ENCODE data around the gene SCUBE3. TPM values are rescaled to one million over a fixed set of nuclear protein-coding genes. Genes with fewer than 3 reads are reported as not detected.

SCUBE3 gene
- total RNA-seq, 1 experiment from 2014 or later, result 0.05 TPM

DNA sequence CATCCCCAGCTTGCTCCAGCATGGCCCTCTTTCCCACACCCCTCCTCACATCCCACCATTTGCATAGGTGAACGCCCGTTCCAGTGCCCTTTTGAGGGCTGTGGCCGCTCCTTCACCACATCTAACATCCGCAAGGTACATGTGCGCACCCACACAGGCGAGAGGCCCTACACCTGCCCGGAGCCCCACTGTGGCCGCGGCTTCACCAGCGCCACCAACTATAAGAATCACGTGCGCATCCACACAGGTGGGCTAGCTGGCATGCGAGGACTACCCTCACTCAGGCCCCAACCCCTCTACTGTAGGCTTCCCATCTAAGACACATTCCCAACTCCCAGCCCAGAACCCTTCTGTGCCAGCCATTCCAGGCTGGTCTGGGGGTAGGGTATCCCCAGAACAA is 77.7 kb downstream of the SCUBE3 start:
- no peak for ATAC-seq
- no TSS peak for BruUV-seq (replicated peaks)
- Histone ChIP-seq H3K4me1 (ENCODE audit: control insufficient read depth in 1 of 2, insufficient read depth in 2 of 2, low read length in 2 of 2) (no peaks in the 10 kb centered on the region), H3K4me3 (replicated peaks in 1 of 2; ENCODE audit: low read depth in 1 of 2, low read length in 2 of 2) (no peak overlapping the region), H3K27ac (ENCODE audit: low read depth, low read length) (no peak overlapping the region), H3K79me2 (ENCODE audit: insufficient read depth, low read length) (no peaks in the 10 kb centered on the region), H3K4me2 (ENCODE audit: low read length) (no peak overlapping the region), H3K9ac (ENCODE audit: low read length) (no peak overlapping the region), H4K20me1 (ENCODE audit: insufficient read depth) (no peaks in the 10 kb centered on the region), H3K27me3 (ENCODE audit: insufficient read depth, low read length) (no peaks in the 10 kb centered on the region), H3K9me3 (ENCODE audit: control insufficient read depth in 1 of 2, insufficient read depth in 1 of 2, low read depth in 1 of 2, low read length in 2 of 2) (no peaks in the 10 kb centered on the region), H3K9me2 (ENCODE audit: insufficient read depth) (no peaks in the 10 kb centered on the region), H2AFZ (ENCODE audit: low read depth, low read length, poor library complexity, severe bottlenecking) (no peak overlapping the region), H3K36me3 (ENCODE audit: control insufficient read depth in 1 of 2, insufficient read depth in 2 of 2, low read length in 2 of 2) (peaks cover 21 to 31% of the 10 kb centered on the region in 2 experiments; a peak in 3 of 4 replicates)
- TF ChIP-seq CEBPB (IDR thresholded peaks at IDR 0.05; ENCODE audit: low read depth), result no peak
- TF ChIP-seq EGR1 (IDR thresholded peaks at IDR 0.05; ENCODE audit: low read depth), result no peak
- no peak for TF ChIP-seq JUND (IDR thresholded peaks at IDR 0.05)
- no peak for TF ChIP-seq POLR2A (IDR thresholded peaks at IDR 0.05; ENCODE audit: borderline replicate concordance, extremely low read depth, insufficient read depth, insufficient read length)
- TF ChIP-seq EZH2 (IDR thresholded peaks at IDR 0.05), result no peak
- no peak for TF ChIP-seq ELF1 (IDR thresholded peaks at IDR 0.05; ENCODE audit: borderline replicate concordance, low read depth)
- TF ChIP-seq CTCF (IDR thresholded peaks at IDR 0.05 in 2 of 3, conservative IDR thresholded peaks at IDR 0.05 in 1 of 3; ENCODE audit: borderline replicate concordance in 1 of 3, insufficient read depth in 1 of 3, low read depth in 2 of 3, low read length in 2 of 3), result no peak
- TF ChIP-seq, protein P1, sequence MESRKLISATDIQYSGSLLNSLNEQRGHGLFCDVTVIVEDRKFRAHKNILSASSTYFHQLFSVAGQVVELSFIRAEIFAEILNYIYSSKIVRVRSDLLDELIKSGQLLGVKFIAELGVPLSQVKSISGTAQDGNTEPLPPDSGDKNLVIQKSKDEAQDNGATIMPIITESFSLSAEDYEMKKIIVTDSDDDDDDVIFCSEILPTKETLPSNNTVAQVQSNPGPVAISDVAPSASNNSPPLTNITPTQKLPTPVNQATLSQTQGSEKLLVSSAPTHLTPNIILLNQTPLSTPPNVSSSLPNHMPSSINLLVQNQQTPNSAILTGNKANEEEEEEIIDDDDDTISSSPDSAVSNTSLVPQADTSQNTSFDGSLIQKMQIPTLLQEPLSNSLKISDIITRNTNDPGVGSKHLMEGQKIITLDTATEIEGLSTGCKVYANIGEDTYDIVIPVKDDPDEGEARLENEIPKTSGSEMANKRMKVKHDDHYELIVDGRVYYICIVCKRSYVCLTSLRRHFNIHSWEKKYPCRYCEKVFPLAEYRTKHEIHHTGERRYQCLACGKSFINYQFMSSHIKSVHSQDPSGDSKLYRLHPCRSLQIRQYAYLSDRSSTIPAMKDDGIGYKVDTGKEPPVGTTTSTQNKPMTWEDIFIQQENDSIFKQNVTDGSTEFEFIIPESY (IDR thresholded peaks at IDR 0.05; ENCODE audit: extremely low read depth, insufficient replicate concordance, low read length), result no peak
- no peak for TF ChIP-seq TCF7L2 (IDR thresholded peaks at IDR 0.05; ENCODE audit: borderline replicate concordance, extremely low read depth, insufficient read depth, insufficient read length)
- DNase-seq (ENCODE audit: low read depth, low spot score), result no peak
- RAD21 ChIA-PET (ENCODE audit: low non-redundant PET in 1 of 2, low total read pairs in 2 of 2, uncharacterized antibody in 2 of 2, unreplicated experiment in 2 of 2), result no interaction called here
- intact Hi-C loops (cut with micrococcal nuclease), result no loop called here
- POLR2A ChIA-PET, result no interaction called here
- CTCF ChIA-PET, result no interaction called here

Measured in HCT116 (cell line).